GM21367 (cell line): Measurements from ENCODE around the gene MISP3.

Source experiments
- ATAC-seq: cut with Tn5 transposase; IDR thresholded peaks from one replicate; pipeline ENCODE4 v1.9.1; 2021; ENCODE audit not compliant: unreplicated experiment

Gene MISP3

GRCh38 chr19:14119146-14119545, 46.6 kb downstream of the MISP3 start:
- ATAC-seq = no peak

GRCh38 chr19:14119644-14120496, 47.3 kb downstream of the MISP3 start:
- ATAC-seq = no peak

GRCh38 chr19:14120497-14120780, 47.9 kb downstream of the MISP3 start:
- no peak for ATAC-seq

GRCh38 chr19:14122924-14123323, 50.3 kb downstream of the MISP3 start:
- ATAC-seq = no peak
